H1 (cell line): ENCODE data around the gene HOXB5. TPM values are rescaled to one million over a fixed set of nuclear protein-coding genes. Genes with fewer than 3 reads are reported as not detected.
A peak's percentile ranks its signal among the peaks of the same experiment; 100 is the strongest.

Experiments
- CBX8 ChIP-seq: fragments of 300-800, 300-1000 bp; sonication (generic); IDR thresholded peaks from 2 replicates; pipeline ENCODE4 v1.7.1; 2016; ENCODE audit warnings: low read depth, low read length, borderline replicate concordance
- CEBPB ChIP-seq: IDR thresholded peaks from 2 replicates; pipeline ENCODE4 v1.6.1; 2012; ENCODE audit warnings: low read depth, low read length
- CTBP2 ChIP-seq: IDR thresholded peaks from 2 replicates; pipeline ENCODE4 v1.7.0; 2011; ENCODE audit warnings: borderline replicate concordance, mild to moderate bottlenecking, moderate library complexity, mixed read lengths, low read length; ENCODE audit not compliant: insufficient read depth, insufficient read length
- EGR1 ChIP-seq: IDR thresholded peaks from 2 replicates; pipeline ENCODE4 v1.6.1; 2011; ENCODE audit warnings: low read depth, low read length, borderline replicate concordance
- EP300 ChIP-seq, 2 experiments: IDR thresholded peaks; 1 replicate in 1 of 2; 2 replicates in 1 of 2; pipeline ENCODE4 v1.6.1; 2011 to 2012; ENCODE audit warnings: low read depth in 2 of 2, low read length in 2 of 2, mild to moderate bottlenecking in 2 of 2, borderline replicate concordance in 1 of 2, inconsistent platforms in 1 of 2, moderate library complexity in 1 of 2
- HDAC2 ChIP-seq, 2 experiments: fragments of 300-600 bp in 1 of 2; sonication (generic) in 1 of 2; IDR thresholded peaks; 2 replicates each; pipeline ENCODE4 v1.6.1; 2011 to 2012; ENCODE audit warnings: low read depth in 2 of 2, low read length in 2 of 2, mild to moderate bottlenecking in 2 of 2, moderate library complexity in 2 of 2, borderline replicate concordance in 1 of 2, inconsistent platforms in 1 of 2
- JUND ChIP-seq: IDR thresholded peaks from 2 replicates; pipeline ENCODE4 v1.6.1; 2011; ENCODE audit warnings: mild to moderate bottlenecking, improper control_type of control experiment, low read length
- SUZ12 ChIP-seq: fragments of 200-600 bp; sonication (generic); IDR thresholded peaks from 2 replicates; pipeline ENCODE4 v1.6.1; 2012; ENCODE audit warnings: mild to moderate bottlenecking, inconsistent platforms, low read length, moderate library complexity, mixed read lengths
- polyA plus RNA-seq, 7 experiments: library from polyadenylated mRNA; depleted of rRNA in 3 of 7; stranded (reverse) in 5 of 7; unstranded in 2 of 7; fragments of >200 nt in 5 of 7; fragments of 200-250 nt in 2 of 7; gene quantifications; 1 replicate in 5 of 7; 2 replicates in 1 of 7; 4 replicates in 1 of 7; pipeline versions ENCODE4 v1.2.1 to v1.2.3, GENCODE V29; 2011 to 2013; ENCODE audit warnings: missing spikeins in 2 of 7, mixed read lengths in 2 of 7
- total RNA-seq: library from RNA; stranded (reverse); fragmentation: NEBNext Ultra II Directional; extraction: Animal tissue kit (Norgen Biotek cat#: 25700); gene quantifications from 2 replicates; pipeline ENCODE4 v1.2.1, GENCODE V29; 2021

The HOXB5 gene
- total and polyA plus RNA-seq, 2 of the 8 experiments (the other 6 are each of a cell fraction or from before 2014, with no cell fraction given): not detected

GRCh38 chr17:48556576-48557401 lies 36.8 kb downstream of the HOXB5 start (continued):
- no peak for TF ChIP-seq EP300 (IDR thresholded peaks at IDR 0.05; ENCODE audit: borderline replicate concordance in 1 of 2, low read depth in 2 of 2, low read length in 2 of 2)
- no peak for TF ChIP-seq CEBPB
- TF ChIP-seq EGR1: no peak
- peak; percentile 34; the same call in 1 of the 2 replicates for TF ChIP-seq SUZ12
- peak; percentile 68; the same call in 1 of the 2 replicates for TF ChIP-seq CBX8
- TF ChIP-seq HDAC2 (IDR thresholded peaks at IDR 0.05; ENCODE audit: borderline replicate concordance in 1 of 2, low read depth in 2 of 2, low read length in 2 of 2): no peak
- TF ChIP-seq CTBP2: no peak
- no peak for TF ChIP-seq JUND
